SK-N-SH (cell line): Measurements from ENCODE around the gene EAPP. TPM values are rescaled to one million over a fixed set of nuclear protein-coding genes. Genes with fewer than 3 reads are reported as not detected.

Source experiments
- CTCF ChIA-PET: fragments of 300-600, 350-600 bp; formaldehyde crosslinking; extraction: SDS; loops from one replicate; lab custom pipeline; 2021; lab: Yijun Ruan, JAX
- POLR2A ChIA-PET: fragments of 350-600 bp; sonication (Branson Sonifier 250); formaldehyde crosslinking; extraction: SDS; loops from one replicate; lab custom pipeline; 2020; ENCODE audit warnings: antibody characterized with exemption, inconsistent platforms; lab: Yijun Ruan, JAX
- DNase-seq: peaks from one replicate; pipeline ENCODE4 v3.0.0; 2012
- H2AFZ ChIP-seq: fragments of 200-600 bp; sonication (generic); 2 replicates; pipeline ENCODE4 v1.8.1; 2016; ENCODE audit warnings: antibody characterized with exemption, mild to moderate bottlenecking, low read depth
- H3F3A ChIP-seq: fragments of 200-600 bp; sonication (generic); replicated peaks from 2 replicates; pipeline ENCODE3; 2016; ENCODE audit warnings: antibody characterized with exemption, mild to moderate bottlenecking; ENCODE audit not compliant: insufficient read depth
- H3K27ac ChIP-seq, 2 experiments: fragments of 200-500 bp in 1 of 2; fragments of 200-600 bp in 1 of 2; sonication (Bioruptor generic) in 1 of 2; sonication (generic), shearing (Covaris generic) in 1 of 2; 2 replicates each; pipeline versions ENCODE4 v1.5.1 to v1.6.1; 2014 to 2016; ENCODE audit warnings: low read depth in 2 of 2, inconsistent platforms in 1 of 2, low read length in 1 of 2, mild to moderate bottlenecking in 1 of 2, mixed read lengths in 1 of 2
- H3K27me3 ChIP-seq: fragments of 200-600 bp; sonication (generic), shearing (Covaris generic); 2 replicates; pipeline ENCODE4 v1.6.1; 2016; ENCODE audit warnings: mixed run types; ENCODE audit not compliant: insufficient read depth
- H3K36me3 ChIP-seq, 2 experiments: fragments of 200-500 bp in 1 of 2; fragments of 200-600 bp in 1 of 2; sonication (Bioruptor generic) in 1 of 2; sonication (generic) in 1 of 2; replicated peaks in 1 of 2; 2 replicates each; pipeline versions ENCODE3 to v1.5.1; 2014 to 2016; ENCODE audit warnings: low read length in 1 of 2, mild to moderate bottlenecking in 1 of 2; ENCODE audit not compliant: insufficient read depth in 2 of 2, control insufficient read depth in 1 of 2
- H3K4me1 ChIP-seq, 2 experiments: fragments of 200-500 bp in 1 of 2; fragments of 200-600 bp in 1 of 2; sonication (Bioruptor generic) in 1 of 2; sonication (generic), shearing (Covaris generic) in 1 of 2; 2 replicates each; pipeline versions ENCODE4 v1.5.1 to v1.6.1; 2014 to 2016; ENCODE audit warnings: low read depth in 1 of 2, low read length in 1 of 2, mixed run types in 1 of 2; ENCODE audit not compliant: insufficient read depth in 2 of 2, control insufficient read depth in 1 of 2
- H3K4me2 ChIP-seq: fragments of 200-600 bp; sonication (generic), shearing (Covaris generic); 2 replicates; pipeline ENCODE4 v1.6.1; 2017; ENCODE audit warnings: mixed run types
- H3K4me3 ChIP-seq, 2 experiments: fragments of 200-500 bp in 1 of 2; fragments of 200-600 bp in 1 of 2; sonication (Bioruptor generic) in 1 of 2; sonication (generic), shearing (Covaris generic) in 1 of 2; 2 replicates each; pipeline versions ENCODE4 v1.5.1 to v1.8.1; 2014 to 2016; ENCODE audit warnings: low read depth in 2 of 2, inconsistent platforms in 1 of 2, low read length in 1 of 2, mild to moderate bottlenecking in 1 of 2, mixed read lengths in 1 of 2, moderate library complexity in 1 of 2
- H3K79me2 ChIP-seq: fragments of 200-600 bp; sonication (generic); 2 replicates; pipeline ENCODE4 v1.8.1; 2017; ENCODE audit warnings: mild to moderate bottlenecking; ENCODE audit not compliant: insufficient read depth
- H3K9ac ChIP-seq: fragments of 200-600 bp; sonication (generic); 2 replicates; pipeline ENCODE4 v1.6.1; 2017; ENCODE audit warnings: mixed run types
- H3K9me2 ChIP-seq: fragments of 200-600 bp; sonication (generic); 2 replicates; pipeline ENCODE4 v1.6.1; 2017; ENCODE audit warnings: mixed run types
- H3K9me3 ChIP-seq: fragments of 200-600 bp; sonication (generic); 2 replicates; pipeline ENCODE4 v1.6.1; 2017; ENCODE audit warnings: mixed run types, mild to moderate bottlenecking, moderate library complexity
- H4K20me1 ChIP-seq: fragments of 200-600 bp; sonication (generic); 2 replicates; pipeline ENCODE4 v1.6.1; 2017; ENCODE audit warnings: mild to moderate bottlenecking, mixed run types; ENCODE audit not compliant: insufficient read depth
- EP300 ChIP-seq, 2 experiments: IDR thresholded peaks; 2 replicates each; pipeline versions ENCODE4 v1.4.0 to v1.6.1; 2012; ENCODE audit warnings: borderline replicate concordance in 1 of 2, low read depth in 1 of 2, low read length in 1 of 2
- EZH2phosphoT487 ChIP-seq: fragments of 200-600 bp; sonication (generic); IDR thresholded peaks from 2 replicates; pipeline ENCODE4 v1.6.1; 2017; ENCODE audit warnings: low read depth, mixed run types, mild to moderate bottlenecking, antibody characterized with exemption, moderate library complexity, borderline replicate concordance
- NRF1 ChIP-seq: IDR thresholded peaks from 2 replicates; pipeline ENCODE4 v1.6.1; 2012; ENCODE audit warnings: low read depth, mild to moderate bottlenecking, low read length
- RAD21 ChIP-seq: IDR thresholded peaks from 2 replicates; pipeline ENCODE4 v1.6.1; 2012; ENCODE audit warnings: mild to moderate bottlenecking, low read length
- REST ChIP-seq: IDR thresholded peaks from 2 replicates; pipeline ENCODE4 v1.6.1; 2012; ENCODE audit warnings: mild to moderate bottlenecking, low read depth, low read length, moderate library complexity
- RXRA ChIP-seq: IDR thresholded peaks from 2 replicates; pipeline ENCODE4 v1.4.0; 2012; ENCODE audit warnings: low read depth, mild to moderate bottlenecking, borderline replicate concordance
- TCF12 ChIP-seq: IDR thresholded peaks from 2 replicates; pipeline ENCODE4 v1.4.0; 2012
- TEAD4 ChIP-seq: IDR thresholded peaks from 2 replicates; pipeline ENCODE4 v1.4.0; 2012; ENCODE audit warnings: mild to moderate bottlenecking, borderline replicate concordance; ENCODE audit not compliant: insufficient read depth
- USF2 ChIP-seq: fragments of 150-350 bp; IDR thresholded peaks from 2 replicates; pipeline ENCODE4 v1.6.1; 2017; ENCODE audit warnings: antibody characterized with exemption, low read length, low read depth, borderline replicate concordance
- YY1 ChIP-seq: IDR thresholded peaks from 2 replicates; pipeline ENCODE4 v1.4.0; 2012; ENCODE audit warnings: low read depth, mild to moderate bottlenecking
- WGBS: methylation state at CpG from one replicate; pipeline ENCODE4 v1.1.6; 2017; ENCODE audit warnings: low lambda C conversion rate; 5-methylcytosine and 5-hydroxymethylcytosine counted together
- polyA plus RNA-seq, 3 experiments: library from polyadenylated mRNA; depleted of rRNA; stranded (reverse); fragments of >200 nt; gene quantifications; 2 replicates each; pipeline ENCODE4 v1.2.3, GENCODE V29; 2012
- TF ChIP-seq, protein P1 (sequence below): IDR thresholded peaks from 2 replicates; pipeline ENCODE4 v1.4.0; 2012; ENCODE audit warnings: low read depth, borderline replicate concordance
- TF ChIP-seq, protein P2 (sequence below): IDR thresholded peaks from 2 replicates; pipeline ENCODE4 v1.4.0; 2012; ENCODE audit warnings: low read depth, borderline replicate concordance

EAPP gene
- polyA plus RNA-seq, 1 of the 3 experiments (the other 2 are of a cell fraction) = 30.0 TPM

- POLR2A ChIA-PET = no interaction called here
- H3K9me3 ChIP-seq = no peaks in the 10 kb centered on the region
- peaks cover 0 to 5% of the 10 kb centered on the region in 2 experiments; a peak in 2 of 4 replicates for H3K4me1 ChIP-seq
- 96% methylated on average over 11 of the region's 11 CpGs for WGBS
- H3F3A ChIP-seq = peaks cover under 1% of the 10 kb centered on the region
- H2AFZ ChIP-seq = no peak overlapping the region
- TF ChIP-seq RXRA (no peak), TEAD4 (no peak), USF2 (no peak), RAD21 (no peak), EZH2phosphoT487 (no peak), TCF12 (no peak), YY1 (no peak), EP300 (IDR thresholded peaks at IDR 0.05; ENCODE audit: borderline replicate concordance in 1 of 2, low read depth in 1 of 2, low read length in 1 of 2) (no peak), NRF1 (no peak), REST (no peak)
- TF ChIP-seq, protein P1, sequence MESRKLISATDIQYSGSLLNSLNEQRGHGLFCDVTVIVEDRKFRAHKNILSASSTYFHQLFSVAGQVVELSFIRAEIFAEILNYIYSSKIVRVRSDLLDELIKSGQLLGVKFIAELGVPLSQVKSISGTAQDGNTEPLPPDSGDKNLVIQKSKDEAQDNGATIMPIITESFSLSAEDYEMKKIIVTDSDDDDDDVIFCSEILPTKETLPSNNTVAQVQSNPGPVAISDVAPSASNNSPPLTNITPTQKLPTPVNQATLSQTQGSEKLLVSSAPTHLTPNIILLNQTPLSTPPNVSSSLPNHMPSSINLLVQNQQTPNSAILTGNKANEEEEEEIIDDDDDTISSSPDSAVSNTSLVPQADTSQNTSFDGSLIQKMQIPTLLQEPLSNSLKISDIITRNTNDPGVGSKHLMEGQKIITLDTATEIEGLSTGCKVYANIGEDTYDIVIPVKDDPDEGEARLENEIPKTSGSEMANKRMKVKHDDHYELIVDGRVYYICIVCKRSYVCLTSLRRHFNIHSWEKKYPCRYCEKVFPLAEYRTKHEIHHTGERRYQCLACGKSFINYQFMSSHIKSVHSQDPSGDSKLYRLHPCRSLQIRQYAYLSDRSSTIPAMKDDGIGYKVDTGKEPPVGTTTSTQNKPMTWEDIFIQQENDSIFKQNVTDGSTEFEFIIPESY = no peak
- TF ChIP-seq, protein P2, sequence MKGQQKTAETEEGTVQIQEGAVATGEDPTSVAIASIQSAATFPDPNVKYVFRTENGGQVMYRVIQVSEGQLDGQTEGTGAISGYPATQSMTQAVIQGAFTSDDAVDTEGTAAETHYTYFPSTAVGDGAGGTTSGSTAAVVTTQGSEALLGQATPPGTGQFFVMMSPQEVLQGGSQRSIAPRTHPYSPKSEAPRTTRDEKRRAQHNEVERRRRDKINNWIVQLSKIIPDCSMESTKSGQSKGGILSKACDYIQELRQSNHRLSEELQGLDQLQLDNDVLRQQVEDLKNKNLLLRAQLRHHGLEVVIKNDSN = no peak
- TF ChIP-seq, all 33 proteins: peak for 0
- Histone ChIP-seq H4K20me1 (no peaks in the 10 kb centered on the region), H3K27ac (no peak overlapping the region), H3K4me2 (no peak overlapping the region), H3K27me3 (no peaks in the 10 kb centered on the region), H3K4me3 (no peak overlapping the region), H3K9me2 (no peaks in the 10 kb centered on the region), H3K36me3 (no peaks in the 10 kb centered on the region), H3K79me2 (no peaks in the 10 kb centered on the region), H3K9ac (no peak overlapping the region)
- no peak for DNase-seq
- CTCF ChIA-PET = no interaction called here
Measured at GRCh38 chr14:34507884-34508283, 31.6 kb downstream of the EAPP start.
